ENCODE data around the gene DNAJC18.

Gene DNAJC18

DNA sequence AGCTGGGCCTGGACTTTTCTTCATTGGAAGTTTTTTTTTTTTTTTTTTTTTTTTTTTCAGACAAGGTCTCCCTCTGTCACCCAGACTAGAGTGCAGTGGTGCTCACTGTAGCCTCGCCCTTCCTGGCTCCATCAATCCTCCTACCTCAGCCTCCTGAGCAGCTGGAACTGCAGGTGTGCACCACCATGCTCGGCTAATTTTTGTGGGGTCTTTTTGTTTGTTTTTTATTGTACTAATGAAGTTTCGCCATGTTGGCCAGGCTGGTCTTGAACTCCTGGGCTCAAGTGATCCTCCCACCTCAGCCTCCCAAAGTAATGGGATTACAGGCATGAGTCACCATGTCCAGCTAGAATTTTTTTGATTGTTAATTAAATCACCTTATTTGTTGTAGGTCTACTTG, 3.6 kb downstream of the DNAJC18 start (continued):
- TF ChIP-seq, protein P1, sequence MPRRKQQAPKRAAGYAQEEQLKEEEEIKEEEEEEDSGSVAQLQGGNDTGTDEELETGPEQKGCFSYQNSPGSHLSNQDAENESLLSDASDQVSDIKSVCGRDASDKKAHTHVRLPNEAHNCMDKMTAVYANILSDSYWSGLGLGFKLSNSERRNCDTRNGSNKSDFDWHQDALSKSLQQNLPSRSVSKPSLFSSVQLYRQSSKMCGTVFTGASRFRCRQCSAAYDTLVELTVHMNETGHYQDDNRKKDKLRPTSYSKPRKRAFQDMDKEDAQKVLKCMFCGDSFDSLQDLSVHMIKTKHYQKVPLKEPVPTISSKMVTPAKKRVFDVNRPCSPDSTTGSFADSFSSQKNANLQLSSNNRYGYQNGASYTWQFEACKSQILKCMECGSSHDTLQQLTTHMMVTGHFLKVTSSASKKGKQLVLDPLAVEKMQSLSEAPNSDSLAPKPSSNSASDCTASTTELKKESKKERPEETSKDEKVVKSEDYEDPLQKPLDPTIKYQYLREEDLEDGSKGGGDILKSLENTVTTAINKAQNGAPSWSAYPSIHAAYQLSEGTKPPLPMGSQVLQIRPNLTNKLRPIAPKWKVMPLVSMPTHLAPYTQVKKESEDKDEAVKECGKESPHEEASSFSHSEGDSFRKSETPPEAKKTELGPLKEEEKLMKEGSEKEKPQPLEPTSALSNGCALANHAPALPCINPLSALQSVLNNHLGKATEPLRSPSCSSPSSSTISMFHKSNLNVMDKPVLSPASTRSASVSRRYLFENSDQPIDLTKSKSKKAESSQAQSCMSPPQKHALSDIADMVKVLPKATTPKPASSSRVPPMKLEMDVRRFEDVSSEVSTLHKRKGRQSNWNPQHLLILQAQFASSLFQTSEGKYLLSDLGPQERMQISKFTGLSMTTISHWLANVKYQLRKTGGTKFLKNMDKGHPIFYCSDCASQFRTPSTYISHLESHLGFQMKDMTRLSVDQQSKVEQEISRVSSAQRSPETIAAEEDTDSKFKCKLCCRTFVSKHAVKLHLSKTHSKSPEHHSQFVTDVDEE (CRISPR knock-in tag; IDR thresholded peaks at IDR 0.05), result no peak
- TF ChIP-seq, protein P2, sequence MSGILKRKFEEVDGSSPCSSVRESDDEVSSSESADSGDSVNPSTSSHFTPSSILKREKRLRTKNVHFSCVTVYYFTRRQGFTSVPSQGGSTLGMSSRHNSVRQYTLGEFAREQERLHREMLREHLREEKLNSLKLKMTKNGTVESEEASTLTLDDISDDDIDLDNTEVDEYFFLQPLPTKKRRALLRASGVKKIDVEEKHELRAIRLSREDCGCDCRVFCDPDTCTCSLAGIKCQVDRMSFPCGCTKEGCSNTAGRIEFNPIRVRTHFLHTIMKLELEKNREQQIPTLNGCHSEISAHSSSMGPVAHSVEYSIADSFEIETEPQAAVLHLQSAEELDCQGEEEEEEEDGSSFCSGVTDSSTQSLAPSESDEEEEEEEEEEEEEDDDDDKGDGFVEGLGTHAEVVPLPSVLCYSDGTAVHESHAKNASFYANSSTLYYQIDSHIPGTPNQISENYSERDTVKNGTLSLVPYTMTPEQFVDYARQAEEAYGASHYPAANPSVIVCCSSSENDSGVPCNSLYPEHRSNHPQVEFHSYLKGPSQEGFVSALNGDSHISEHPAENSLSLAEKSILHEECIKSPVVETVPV (CRISPR knock-in tag; IDR thresholded peaks at IDR 0.05), result no peak
- TF ChIP-seq GLIS3 (CRISPR knock-in tag; IDR thresholded peaks at IDR 0.05), result no peak
- no peak for TF ChIP-seq ARNTL (CRISPR knock-in tag; IDR thresholded peaks at IDR 0.05; ENCODE audit: borderline replicate concordance, low read depth)
- no peak for TF ChIP-seq TCF4 (CRISPR knock-in tag; IDR thresholded peaks at IDR 0.05; ENCODE audit: borderline replicate concordance)

DNA sequence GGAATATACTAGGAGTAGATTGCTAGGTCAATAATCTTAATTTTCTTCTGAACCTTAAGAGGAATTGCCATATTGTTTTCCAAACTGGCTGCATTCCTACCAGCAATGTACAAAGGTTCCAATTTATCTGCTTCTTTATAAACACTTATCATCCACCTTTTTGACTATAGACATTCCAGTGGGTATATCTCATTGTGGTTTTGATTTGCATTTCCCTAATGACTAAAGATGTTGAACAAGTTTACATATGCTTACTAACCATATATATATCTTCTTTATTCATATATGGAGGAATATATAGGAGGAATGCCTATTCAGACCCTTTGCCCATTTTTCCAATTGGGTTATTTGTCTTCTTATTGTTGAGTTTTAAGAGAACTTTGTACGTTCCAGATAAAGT, 7.6 kb downstream of the DNAJC18 start:
- ATAC-seq, result no peak
- TF ChIP-seq OSR1 (CRISPR knock-in tag; IDR thresholded peaks at IDR 0.05), result no peak
- TF ChIP-seq ZFP3 (CRISPR knock-in tag; IDR thresholded peaks at IDR 0.05), result no peak
- no peak for TF ChIP-seq ARNTL (CRISPR knock-in tag; IDR thresholded peaks at IDR 0.05; ENCODE audit: borderline replicate concordance, low read depth)
- TF ChIP-seq, protein P1 (CRISPR knock-in tag; IDR thresholded peaks at IDR 0.05), result no peak
- TF ChIP-seq, protein P3, sequence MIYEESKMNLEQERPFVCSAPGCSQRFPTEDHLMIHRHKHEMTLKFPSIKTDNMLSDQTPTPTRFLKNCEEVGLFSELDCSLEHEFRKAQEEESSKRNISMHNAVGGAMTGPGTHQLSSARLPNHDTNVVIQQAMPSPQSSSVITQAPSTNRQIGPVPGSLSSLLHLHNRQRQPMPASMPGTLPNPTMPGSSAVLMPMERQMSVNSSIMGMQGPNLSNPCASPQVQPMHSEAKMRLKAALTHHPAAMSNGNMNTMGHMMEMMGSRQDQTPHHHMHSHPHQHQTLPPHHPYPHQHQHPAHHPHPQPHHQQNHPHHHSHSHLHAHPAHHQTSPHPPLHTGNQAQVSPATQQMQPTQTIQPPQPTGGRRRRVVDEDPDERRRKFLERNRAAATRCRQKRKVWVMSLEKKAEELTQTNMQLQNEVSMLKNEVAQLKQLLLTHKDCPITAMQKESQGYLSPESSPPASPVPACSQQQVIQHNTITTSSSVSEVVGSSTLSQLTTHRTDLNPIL (CRISPR knock-in tag; IDR thresholded peaks at IDR 0.05; ENCODE audit: low read depth), result no peak

DNA sequence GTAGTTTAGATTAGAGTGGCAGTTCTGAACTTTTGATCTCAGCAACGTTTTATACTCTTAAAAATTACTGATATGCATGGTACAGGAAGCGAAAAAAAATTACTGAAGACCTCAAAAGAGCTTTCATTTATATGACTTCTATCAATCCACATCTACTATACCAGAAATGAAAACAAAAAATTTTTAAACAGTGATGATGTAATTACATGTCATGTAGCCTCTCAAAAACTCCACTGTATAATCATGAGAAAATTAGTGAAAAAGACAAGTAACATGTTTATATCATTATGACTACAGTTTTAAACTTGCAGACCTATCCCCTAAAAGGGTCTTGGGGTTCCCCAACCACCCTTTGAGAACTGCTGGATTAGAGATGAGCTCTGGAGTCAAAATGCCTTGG, 9.3 kb downstream of the DNAJC18 start:
- no peak for ATAC-seq

DNA sequence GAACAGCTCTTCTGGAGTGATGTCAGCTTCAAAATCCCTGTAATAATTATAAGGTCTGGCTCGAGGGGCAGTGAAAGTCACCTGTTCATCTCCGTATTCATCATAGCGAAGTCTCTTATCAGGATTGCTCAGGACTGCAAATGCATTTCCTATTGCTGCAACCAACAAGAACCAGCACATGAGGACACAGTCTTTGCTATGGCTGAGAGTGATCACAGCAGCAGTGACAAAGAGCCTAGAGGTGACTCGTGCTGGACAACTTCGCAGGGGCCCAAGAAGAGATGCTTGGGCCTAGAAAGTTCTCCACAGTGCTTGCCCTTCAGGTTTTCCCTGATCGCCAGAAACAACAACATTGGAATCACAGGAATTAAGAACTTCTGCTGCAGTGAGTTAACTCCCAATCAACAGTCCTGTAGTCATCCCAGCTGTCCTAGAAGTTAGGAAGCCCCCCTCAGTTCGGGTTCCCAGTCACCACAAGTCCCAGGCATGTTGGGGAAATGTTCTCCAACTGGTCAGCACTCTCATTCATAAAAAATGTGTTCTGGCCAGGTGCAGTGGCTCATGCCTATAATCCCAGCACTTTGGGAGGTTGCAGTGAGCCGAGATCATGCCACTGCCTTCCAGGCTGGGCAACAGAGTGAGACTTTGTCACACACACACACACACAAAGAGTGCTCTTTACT, 13.0 kb downstream of the DNAJC18 start:
- peak; percentile 48; the same call in 2 of the 3 replicates for ATAC-seq
- TF ChIP-seq CSDC2 (CRISPR knock-in tag; IDR thresholded peaks at IDR 0.05) (no peak), ESRRG (CRISPR knock-in tag; IDR thresholded peaks at IDR 0.05) (no peak), ARNTL (CRISPR knock-in tag; IDR thresholded peaks at IDR 0.05; ENCODE audit: borderline replicate concordance, low read depth) (no peak)
- TF ChIP-seq, protein P3 (CRISPR knock-in tag; IDR thresholded peaks at IDR 0.05; ENCODE audit: low read depth), result no peak
- TF ChIP-seq, protein P2 (CRISPR knock-in tag; IDR thresholded peaks at IDR 0.05), result no peak

More for the DNA sequence above, 9.3 kb downstream of the DNAJC18 start:
- TF ChIP-seq ZNF565 (CRISPR knock-in tag; conservative IDR thresholded peaks at IDR 0.05; ENCODE audit: low read depth) (no peak), GLIS3 (CRISPR knock-in tag; IDR thresholded peaks at IDR 0.05) (no peak), SNAI2 (CRISPR knock-in tag; IDR thresholded peaks at IDR 0.05) (no peak), OSR1 (CRISPR knock-in tag; IDR thresholded peaks at IDR 0.05) (no peak)
- TF ChIP-seq, protein P3 (CRISPR knock-in tag; IDR thresholded peaks at IDR 0.05; ENCODE audit: low read depth), result no peak
